GM12874 (cell line): ENCODE results near the gene GPR37L1.

Experiments used
- TF ChIP-seq, protein P1 (sequence below): IDR thresholded peaks from 2 replicates; pipeline ENCODE4 v1.5.1; 2011; ENCODE audit warnings: low read depth, mild to moderate bottlenecking, control low read depth, low read length, moderate library complexity; ENCODE audit not compliant: insufficient read depth

Gene GPR37L1

DNA sequence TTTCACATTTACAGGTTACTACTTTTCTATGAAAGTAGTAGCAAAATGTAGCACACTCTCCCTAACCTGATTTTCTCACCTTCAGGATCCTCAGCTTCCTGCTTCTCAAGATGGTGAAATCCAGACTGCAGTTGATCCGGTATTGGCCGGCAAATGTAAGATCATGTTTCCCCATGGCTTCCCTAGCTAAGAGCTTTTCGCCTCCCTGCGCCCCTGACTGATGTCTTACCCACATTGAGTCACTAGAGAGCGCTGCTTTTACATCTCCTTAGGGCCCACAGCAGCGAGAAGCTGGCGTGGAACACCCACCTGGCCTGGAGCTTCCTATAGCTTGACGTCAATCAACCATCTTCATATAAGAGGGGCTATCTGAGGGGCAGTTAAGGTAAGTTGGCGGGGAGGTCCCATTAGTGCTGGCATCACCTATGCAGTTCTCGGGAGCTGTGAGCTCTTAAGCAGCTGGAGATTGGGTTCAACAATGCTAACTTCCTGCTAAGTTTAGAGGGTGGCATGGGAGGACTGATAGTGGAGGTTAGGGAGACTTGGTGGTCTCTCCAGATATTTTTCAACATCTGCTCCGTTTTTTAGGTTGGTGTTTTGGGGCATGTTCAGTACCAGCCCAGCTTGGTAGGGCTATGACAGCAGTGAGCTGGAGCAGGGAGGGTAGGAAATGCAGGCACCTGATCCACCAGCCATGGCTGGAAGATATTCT, 32.2 kb downstream of the GPR37L1 start:
- TF ChIP-seq, protein P1, sequence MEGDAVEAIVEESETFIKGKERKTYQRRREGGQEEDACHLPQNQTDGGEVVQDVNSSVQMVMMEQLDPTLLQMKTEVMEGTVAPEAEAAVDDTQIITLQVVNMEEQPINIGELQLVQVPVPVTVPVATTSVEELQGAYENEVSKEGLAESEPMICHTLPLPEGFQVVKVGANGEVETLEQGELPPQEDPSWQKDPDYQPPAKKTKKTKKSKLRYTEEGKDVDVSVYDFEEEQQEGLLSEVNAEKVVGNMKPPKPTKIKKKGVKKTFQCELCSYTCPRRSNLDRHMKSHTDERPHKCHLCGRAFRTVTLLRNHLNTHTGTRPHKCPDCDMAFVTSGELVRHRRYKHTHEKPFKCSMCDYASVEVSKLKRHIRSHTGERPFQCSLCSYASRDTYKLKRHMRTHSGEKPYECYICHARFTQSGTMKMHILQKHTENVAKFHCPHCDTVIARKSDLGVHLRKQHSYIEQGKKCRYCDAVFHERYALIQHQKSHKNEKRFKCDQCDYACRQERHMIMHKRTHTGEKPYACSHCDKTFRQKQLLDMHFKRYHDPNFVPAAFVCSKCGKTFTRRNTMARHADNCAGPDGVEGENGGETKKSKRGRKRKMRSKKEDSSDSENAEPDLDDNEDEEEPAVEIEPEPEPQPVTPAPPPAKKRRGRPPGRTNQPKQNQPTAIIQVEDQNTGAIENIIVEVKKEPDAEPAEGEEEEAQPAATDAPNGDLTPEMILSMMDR = peak; percentile 54

DNA sequence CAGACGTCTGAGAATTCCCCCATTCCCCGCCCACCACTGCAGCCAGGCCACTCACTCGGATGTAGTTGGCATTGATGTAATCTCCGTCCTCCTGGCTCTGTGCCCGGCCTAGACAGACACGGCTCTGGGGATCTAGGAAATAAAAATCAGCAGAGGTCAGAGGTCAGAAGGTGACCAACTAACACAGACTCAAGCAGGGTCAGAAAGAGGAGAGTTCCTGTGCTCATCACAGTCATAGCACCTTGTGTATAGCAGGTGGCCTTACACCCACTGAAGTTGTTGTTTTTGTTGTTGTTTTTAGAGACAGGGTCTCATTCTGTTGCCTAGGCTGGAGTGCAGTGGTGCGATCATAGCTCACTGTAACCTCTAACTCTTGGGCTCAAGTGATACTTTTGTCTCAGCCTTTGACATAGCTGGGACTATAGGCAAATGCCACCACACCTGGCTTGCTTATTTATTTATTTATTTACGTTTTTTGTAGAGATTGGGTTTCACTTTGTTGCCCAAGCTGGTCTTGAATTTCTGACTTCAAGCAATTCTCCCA, 32.8 kb downstream of the GPR37L1 start:
- TF ChIP-seq, protein P1 = no peak

DNA sequence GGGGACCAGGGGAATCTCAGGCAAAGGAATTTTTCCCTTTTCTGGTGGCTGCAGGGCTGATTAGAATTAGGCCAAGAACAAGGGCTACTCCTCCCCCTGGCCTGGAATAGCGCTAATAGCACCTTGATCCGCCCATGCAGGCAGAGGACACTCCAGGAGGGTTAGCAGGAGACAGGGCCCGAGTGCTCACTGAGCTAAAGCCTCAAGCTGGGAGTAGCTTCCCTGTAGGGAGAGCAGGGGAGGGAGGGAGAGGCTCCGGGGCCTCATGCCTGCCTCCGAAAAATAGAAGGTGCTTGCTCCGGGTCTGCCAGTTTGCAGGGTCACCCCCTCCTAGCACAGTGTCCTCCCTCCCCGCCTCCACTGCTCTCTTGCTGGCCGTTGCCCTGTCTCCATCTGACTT, 33.9 kb downstream of the GPR37L1 start:
- TF ChIP-seq, protein P1 = no peak

DNA sequence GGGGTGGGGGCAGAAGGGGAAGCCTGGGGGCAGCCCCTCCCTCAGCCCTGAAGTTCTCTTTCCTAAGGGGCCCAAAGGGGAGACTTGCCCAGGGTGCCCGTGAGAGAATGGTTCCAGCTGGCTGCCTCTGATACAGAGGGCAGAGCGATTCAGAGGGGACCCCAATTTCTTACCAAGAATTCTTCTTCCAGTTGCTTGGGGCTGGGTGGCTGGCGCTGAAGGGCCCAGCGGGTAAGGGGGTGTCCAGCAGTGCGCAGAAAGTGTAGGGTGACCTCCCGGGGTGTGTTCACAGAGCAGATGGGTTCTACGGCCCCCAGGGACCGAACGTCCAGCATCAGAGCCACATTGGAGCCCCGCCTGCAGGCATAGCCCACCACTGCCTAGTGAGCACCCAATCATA, 35.2 kb downstream of the GPR37L1 start:
- TF ChIP-seq, protein P1 = no peak

DNA sequence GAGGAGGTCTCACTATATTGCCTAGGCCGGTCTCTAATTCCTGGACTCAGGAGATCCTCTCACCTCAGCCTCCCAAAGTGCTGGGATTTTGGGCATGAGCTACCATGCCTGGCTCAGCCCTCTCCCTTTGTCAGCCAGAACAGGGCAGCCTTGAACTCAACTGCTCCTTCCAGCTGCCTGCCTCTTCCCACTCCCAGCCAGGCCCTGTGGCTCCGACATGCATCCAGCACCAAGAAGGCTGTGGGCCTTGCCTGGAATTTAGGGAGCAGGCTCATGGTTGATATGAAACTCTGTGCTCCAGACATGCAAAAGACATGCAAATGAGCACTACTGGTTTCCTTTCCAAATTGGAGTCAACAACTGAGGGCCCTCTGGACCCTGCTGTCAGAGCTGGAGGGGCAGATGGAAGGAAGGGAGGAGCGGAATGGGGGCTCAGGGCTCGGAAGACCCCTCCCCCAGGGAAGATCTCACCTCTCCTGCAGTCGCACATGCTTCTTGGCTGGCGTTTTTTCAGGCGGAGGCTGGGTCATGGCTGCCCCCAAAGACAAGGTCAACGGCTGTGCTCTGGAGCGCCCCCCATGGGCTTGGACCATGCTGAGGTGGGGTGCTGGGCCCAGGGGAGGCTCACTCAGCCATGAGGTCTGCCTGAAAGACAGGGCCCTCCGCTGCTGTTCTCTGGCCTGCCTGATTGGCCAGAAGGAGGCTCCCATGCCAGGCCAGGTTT, 36.3 kb downstream of the GPR37L1 start:
- TF ChIP-seq, protein P1 = peak; percentile 71

DNA sequence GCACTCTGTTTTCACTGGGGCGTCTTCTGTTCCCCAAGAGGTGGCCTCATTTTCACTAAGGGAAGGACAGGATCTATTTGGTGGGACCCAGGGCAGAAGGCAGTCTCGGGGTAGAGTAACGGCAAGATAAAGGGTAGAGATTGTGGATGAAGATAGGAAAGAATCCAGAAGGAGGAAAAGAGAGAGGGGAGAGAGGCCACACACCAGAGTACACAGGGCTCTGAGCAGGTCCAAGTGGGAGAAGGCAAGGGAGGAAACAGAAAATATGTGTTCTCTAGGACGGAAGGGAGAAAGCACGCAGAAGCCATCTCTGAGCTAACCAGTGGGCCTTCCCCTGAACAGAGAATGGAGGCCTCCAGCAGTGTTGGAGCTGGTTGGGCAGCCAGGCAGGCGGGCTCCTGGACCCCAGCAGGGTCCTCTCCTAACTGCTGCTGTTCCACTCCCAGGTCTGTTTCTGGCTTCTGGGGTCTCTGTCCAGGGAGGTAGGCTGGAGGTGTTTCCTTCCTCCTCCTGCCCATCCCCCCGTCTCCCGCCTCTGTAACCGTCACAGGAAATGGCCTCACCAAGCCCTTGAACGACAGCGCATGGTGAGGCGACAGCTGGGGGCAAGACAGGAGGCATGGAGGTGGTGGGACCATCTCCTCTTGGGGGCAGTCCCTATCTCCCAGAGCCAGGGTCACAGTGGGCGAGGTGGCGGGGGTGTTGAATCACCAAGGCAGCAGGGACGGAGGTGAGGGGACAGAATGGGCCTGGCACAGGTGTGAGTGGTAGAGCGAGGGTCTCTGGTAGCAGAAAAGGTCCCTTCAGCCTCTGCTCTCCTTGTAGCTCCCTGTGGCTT, 37.0 kb downstream of the GPR37L1 start:
- TF ChIP-seq, protein P1 = no peak

DNA sequence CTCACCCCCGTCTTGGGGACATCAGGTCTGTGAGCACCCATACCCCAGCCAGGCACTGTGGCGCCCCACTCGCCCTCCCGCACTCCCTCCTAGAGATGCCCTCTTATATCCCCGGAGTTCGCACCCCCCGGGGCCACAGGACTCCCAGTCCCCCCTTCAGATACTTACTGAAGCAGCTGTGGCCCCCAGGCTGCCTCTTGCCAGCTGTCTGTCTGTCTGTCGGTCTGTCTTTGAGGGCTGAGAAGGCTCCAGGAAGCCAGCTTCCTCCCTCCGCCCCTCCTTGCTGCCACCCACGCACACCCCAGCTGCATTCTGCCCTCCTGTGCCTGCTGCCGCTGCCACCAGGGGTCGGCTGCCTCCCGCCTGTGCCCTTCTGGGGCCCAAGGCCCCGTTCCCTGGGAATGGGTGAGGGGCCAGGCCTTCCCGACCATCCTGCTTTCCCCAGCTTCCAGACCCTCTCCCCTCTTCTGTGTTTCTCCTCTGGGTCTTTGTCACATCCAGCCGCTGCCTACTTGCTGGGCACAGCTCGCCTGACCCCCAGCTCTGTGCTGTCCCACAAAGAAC, 37.7 kb downstream of the GPR37L1 start, which contains the start of gene PTPN7:
TSS of gene PTPN7 (minus strand) at position 226 of the 564 bp plus-strand sequence. CDS start 1,200 bp downstream, outside the sequence.
- TF ChIP-seq, protein P1 = peak; percentile 85
